HepG2 (cell line): ENCODE data around the gene GGA1. TPM values are rescaled to one million over a fixed set of nuclear protein-coding genes. Genes with fewer than 3 reads are reported as not detected.

Experiments
- ATAC-seq: fragments of 200-7000 bp; cut with Tn5 transposase; 3 replicates; pipeline ENCODE4 v1.9.1; 2020; ENCODE audit warnings: mild to moderate bottlenecking, moderate library complexity
- BruUV-seq: library from RNA; stranded (reverse); fragments of 400-500 nt; replicated peaks from 2 replicates; lab custom pipeline; 2021; lab: Mats Ljungman, UMichigan
- CTCF ChIA-PET: fragments of 300-600 bp; formaldehyde crosslinking; extraction: SDS; loops from one replicate; lab custom pipeline; 2021; ENCODE audit warnings: low total read pairs, inconsistent platforms, low intra/inter-chr PET ratio; lab: Yijun Ruan, JAX
- POLR2A ChIA-PET: fragments of 350-600 bp; sonication (Branson Sonifier 250); formaldehyde crosslinking; loops from one replicate; lab custom pipeline; 2020; ENCODE audit warnings: antibody characterized with exemption, inconsistent platforms; lab: Yijun Ruan, JAX
- DNase-seq: peaks from one replicate; pipeline ENCODE4 v3.0.0-alpha.2; 2015; ENCODE audit warnings: low spot score
- FAIRE-seq: peaks from 3 replicates; lab custom pipeline; 2011; peaks lifted over from hg19 to GRCh38; lab: Jason Lieb, UNC
- H2AFZ ChIP-seq: one replicate; pipeline ENCODE4 v1.6.1; 2011; ENCODE audit warnings: low read length, inconsistent platforms
- H3K27ac ChIP-seq: fragments of 300-600 bp; 3 replicates; pipeline ENCODE4 v1.8.0; 2011; ENCODE audit warnings: mixed run types, mild to moderate bottlenecking, mixed read lengths, low read length, inconsistent platforms; ENCODE audit not compliant: insufficient read depth; ENCODE audit errors: extremely low read length
- H3K27me3 ChIP-seq, 2 experiments: fragments of 200-600 bp in 1 of 2; 2 replicates in 1 of 2; 3 replicates in 1 of 2; pipeline versions ENCODE4 v1.6.0 to v1.8.0; 2011; ENCODE audit warnings: low read length in 2 of 2, mild to moderate bottlenecking in 2 of 2, moderate library complexity in 2 of 2, inconsistent platforms in 1 of 2; ENCODE audit not compliant: insufficient read depth in 2 of 2, control insufficient read depth in 1 of 2
- H3K36me3 ChIP-seq, 2 experiments: fragments of 200-600 bp in 1 of 2; replicated peaks in 1 of 2; 2 replicates in 1 of 2; 3 replicates in 1 of 2; pipeline versions ENCODE4 v1.5.1 to v1.8.0; 2011; ENCODE audit warnings: low read length in 2 of 2, inconsistent platforms in 1 of 2; ENCODE audit not compliant: insufficient read depth in 2 of 2, control insufficient read depth in 1 of 2
- H3K4me1 ChIP-seq: 2 replicates; pipeline ENCODE4 v1.5.1; 2012; ENCODE audit warnings: low read length, inconsistent platforms; ENCODE audit not compliant: insufficient read depth
- H3K4me2 ChIP-seq: 2 replicates; pipeline ENCODE4 v1.6.0; 2011; ENCODE audit warnings: low read depth, low read length, inconsistent platforms
- H3K4me3 ChIP-seq, 3 experiments: fragments of 200-600 bp in 1 of 3; sonication (generic), shearing (Covaris generic) in 1 of 3; replicated peaks in 1 of 3; 2 replicates each; pipeline ENCODE4 v1.5.1; 2011 to 2016; ENCODE audit warnings: low read length in 3 of 3, inconsistent platforms in 2 of 3, low read depth in 2 of 3, mild to moderate bottlenecking in 2 of 3, control low read depth in 1 of 3, mixed read lengths in 1 of 3; ENCODE audit not compliant: insufficient read depth in 1 of 3
- H3K79me2 ChIP-seq: one replicate; pipeline ENCODE4 v1.6.1; 2011; ENCODE audit warnings: low read length, inconsistent platforms; ENCODE audit not compliant: insufficient read depth
- H3K9ac ChIP-seq: 2 replicates; pipeline ENCODE4 v1.6.0; 2011; ENCODE audit warnings: mild to moderate bottlenecking, low read depth, low read length, inconsistent platforms; ENCODE audit not compliant: insufficient read depth
- H3K9me3 ChIP-seq: 2 replicates; pipeline ENCODE4 v1.5.1; 2012; ENCODE audit warnings: mild to moderate bottlenecking, low read length
- H4K20me1 ChIP-seq: 2 replicates; pipeline ENCODE4 v1.6.0; 2011; ENCODE audit warnings: inconsistent platforms, mild to moderate bottlenecking, low read length, moderate library complexity; ENCODE audit not compliant: insufficient read depth
- ARHGAP35 ChIP-seq: sonication (generic); formaldehyde crosslinking; IDR thresholded peaks from 2 replicates; pipeline ENCODE4 v1.9.0; 2022; ENCODE audit warnings: mild to moderate bottlenecking, inconsistent platforms, moderate library complexity, missing genetic modification reagents, borderline replicate concordance
- CC2D1A ChIP-seq: sonication (generic); formaldehyde crosslinking; IDR thresholded peaks from 2 replicates; pipeline ENCODE4 v1.8.1; 2023; ENCODE audit warnings: mild to moderate bottlenecking, missing genetic modification reagents
- ELF1 ChIP-seq: sonication (generic); formaldehyde crosslinking; IDR thresholded peaks from 2 replicates; pipeline ENCODE4 v1.4.0; 2020; ENCODE audit warnings: missing genetic modification reagents
- FOXC1 ChIP-seq: sonication (generic); formaldehyde crosslinking; IDR thresholded peaks from 2 replicates; pipeline ENCODE4 v1.8.0; 2022; ENCODE audit warnings: mild to moderate bottlenecking, missing genetic modification reagents, borderline replicate concordance
- JUND ChIP-seq: sonication (generic); formaldehyde crosslinking; IDR thresholded peaks from 2 replicates; pipeline ENCODE4 v1.8.0; 2022; ENCODE audit warnings: mild to moderate bottlenecking, missing genetic modification reagents
- PCBP2 ChIP-seq: fragments of 200-400 bp; formaldehyde crosslinking; optimal IDR thresholded peaks from 2 replicates; pipeline ENCODE3; 2018; ENCODE audit warnings: low read length, low read depth; ENCODE audit not compliant: poor library complexity, severe bottlenecking
- SMARCE1 ChIP-seq: fragments of 450-650 bp; IDR thresholded peaks from 2 replicates; pipeline ENCODE4 v1.6.1; 2017; ENCODE audit warnings: borderline replicate concordance
- TCF7 ChIP-seq: sonication (generic); IDR thresholded peaks from 2 replicates; pipeline ENCODE4 v1.6.1; 2016; ENCODE audit warnings: antibody characterized with exemption, low read depth
- XRCC5 ChIP-seq: fragments of 200-400 bp; formaldehyde crosslinking; optimal IDR thresholded peaks from 2 replicates; pipeline ENCODE3; 2017; ENCODE audit warnings: mild to moderate bottlenecking, low read length
- ZBTB33 ChIP-seq: sonication (generic); formaldehyde crosslinking; IDR thresholded peaks from 2 replicates; pipeline ENCODE4 v1.4.0; 2020; ENCODE audit warnings: missing genetic modification reagents
- ZEB1 ChIP-seq: IDR thresholded peaks from 2 replicates; pipeline ENCODE4 v1.6.1; 2012; ENCODE audit warnings: mild to moderate bottlenecking, low read depth, inconsistent platforms; ENCODE audit not compliant: insufficient replicate concordance
- ZMYM3 ChIP-seq: sonication (generic); formaldehyde crosslinking; IDR thresholded peaks from 2 replicates; pipeline ENCODE4 v1.5.1; 2020; ENCODE audit warnings: mild to moderate bottlenecking, missing genetic modification reagents
- ZNF547 ChIP-seq: sonication (generic); formaldehyde crosslinking; IDR thresholded peaks from 2 replicates; pipeline ENCODE4 v1.5.1; 2020; ENCODE audit warnings: mild to moderate bottlenecking, missing genetic modification reagents
- WGBS: methylation state at CpG from one replicate; pipeline ENCODE4 v1.1.6; 2017; ENCODE audit warnings: low lambda C conversion rate; 5-methylcytosine and 5-hydroxymethylcytosine counted together
- in situ Hi-C: cut with HindIII; loops from 2 replicates; pipeline ENCODE4 v1.10.0; 2017; ENCODE audit warnings: low pct_unique_long_range_greater_than_20kb; ENCODE audit not compliant: extremely low pct_ligation_motif_present
- intact Hi-C: fragments of 100-400 bp; cut with micrococcal nuclease; formaldehyde crosslinking; loops from one replicate; pipeline ENCODE4 v1.10.0; 2022; ENCODE audit not compliant: unreplicated experiment
- polyA plus RNA-seq, 8 experiments: library from polyadenylated mRNA; depleted of rRNA in 3 of 8; stranded (reverse) in 7 of 8; unstranded in 1 of 8; fragments of >200 nt; fragmentation: Illumina TruSeq in 4 of 8; extraction: Trizol in 4 of 8; gene quantifications; 2 replicates each; pipeline versions ENCODE4 v1.2.1 to v1.2.3, GENCODE V29; 2011 to 2016; ENCODE audit warnings: low read depth in 4 of 8, missing spikeins in 1 of 8, mixed read lengths in 1 of 8; ENCODE audit not compliant: insufficient read depth in 1 of 8
- total RNA-seq, 5 experiments: library from RNA; depleted of rRNA; stranded (reverse); fragments of >200 nt; fragmentation: Illumina TruSeq; extraction: Trizol; gene quantifications; 2 replicates each; pipeline ENCODE4 v1.2.3, GENCODE V29; 2016; ENCODE audit warnings: low read depth in 1 of 5
- TF ChIP-seq, protein P1 (sequence below): IDR thresholded peaks from 2 replicates; pipeline ENCODE4 v1.6.1; 2012; ENCODE audit warnings: low read depth, low read length, improper control_type of control experiment
- TF ChIP-seq, protein P2 (sequence below): sonication (generic); formaldehyde crosslinking; IDR thresholded peaks from 2 replicates; pipeline ENCODE4 v1.5.1; 2020; ENCODE audit warnings: mild to moderate bottlenecking, missing genetic modification reagents, borderline replicate concordance
- TF ChIP-seq, protein P3 (sequence below): sonication (generic); formaldehyde crosslinking; IDR thresholded peaks from 2 replicates; pipeline ENCODE4 v1.5.0; 2020; ENCODE audit warnings: mild to moderate bottlenecking, missing genetic modification reagents, moderate library complexity

Gene GGA1
- total and polyA plus RNA-seq, 2 of the 13 experiments (the other 11 are each of a cell fraction or from before 2014, with no cell fraction given) = 29.1 to 87.2 TPM

- no peak overlapping the region for H3K4me2 ChIP-seq
- no TSS peak for BruUV-seq
- no peak for TF ChIP-seq ARHGAP35
- no peak for TF ChIP-seq TCF7
- TF ChIP-seq PCBP2 = no peak
- TF ChIP-seq, protein P1, sequence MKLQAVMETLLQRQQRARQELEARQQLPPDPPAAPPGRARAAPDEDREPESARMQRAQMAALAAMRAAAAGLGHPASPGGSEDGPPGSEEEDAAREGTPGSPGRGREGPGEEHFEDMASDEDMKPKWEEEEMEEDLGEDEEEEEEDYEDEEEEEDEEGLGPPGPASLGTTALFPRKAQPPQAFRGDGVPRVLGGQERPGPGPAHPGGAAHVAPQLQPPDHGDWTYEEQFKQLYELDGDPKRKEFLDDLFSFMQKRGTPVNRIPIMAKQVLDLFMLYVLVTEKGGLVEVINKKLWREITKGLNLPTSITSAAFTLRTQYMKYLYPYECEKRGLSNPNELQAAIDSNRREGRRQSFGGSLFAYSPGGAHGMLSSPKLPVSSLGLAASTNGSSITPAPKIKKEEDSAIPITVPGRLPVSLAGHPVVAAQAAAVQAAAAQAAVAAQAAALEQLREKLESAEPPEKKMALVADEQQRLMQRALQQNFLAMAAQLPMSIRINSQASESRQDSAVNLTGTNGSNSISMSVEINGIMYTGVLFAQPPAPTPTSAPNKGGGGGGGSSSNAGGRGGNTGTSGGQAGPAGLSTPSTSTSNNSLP = no peak
- no peak for TF ChIP-seq FOXC1 (CRISPR knock-in tag)
- TF ChIP-seq, protein P2, sequence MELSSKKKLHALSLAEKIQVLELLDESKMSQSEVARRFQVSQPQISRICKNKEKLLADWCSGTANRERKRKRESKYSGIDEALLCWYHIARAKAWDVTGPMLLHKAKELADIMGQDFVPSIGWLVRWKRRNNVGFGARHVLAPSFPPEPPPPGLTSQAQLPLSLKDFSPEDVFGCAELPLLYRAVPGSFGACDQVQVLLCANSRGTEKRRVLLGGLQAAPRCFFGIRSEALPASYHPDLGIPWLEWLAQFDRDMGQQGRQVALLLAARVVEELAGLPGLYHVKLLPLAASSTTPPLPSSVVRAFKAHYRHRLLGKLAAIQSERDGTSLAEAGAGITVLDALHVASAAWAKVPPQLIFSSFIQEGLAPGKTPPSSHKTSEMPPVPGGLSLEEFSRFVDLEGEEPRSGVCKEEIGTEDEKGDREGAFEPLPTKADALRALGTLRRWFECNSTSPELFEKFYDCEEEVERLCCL = no peak
- peak; percentile 66 for TF ChIP-seq ZEB1
- TF ChIP-seq, protein P3, sequence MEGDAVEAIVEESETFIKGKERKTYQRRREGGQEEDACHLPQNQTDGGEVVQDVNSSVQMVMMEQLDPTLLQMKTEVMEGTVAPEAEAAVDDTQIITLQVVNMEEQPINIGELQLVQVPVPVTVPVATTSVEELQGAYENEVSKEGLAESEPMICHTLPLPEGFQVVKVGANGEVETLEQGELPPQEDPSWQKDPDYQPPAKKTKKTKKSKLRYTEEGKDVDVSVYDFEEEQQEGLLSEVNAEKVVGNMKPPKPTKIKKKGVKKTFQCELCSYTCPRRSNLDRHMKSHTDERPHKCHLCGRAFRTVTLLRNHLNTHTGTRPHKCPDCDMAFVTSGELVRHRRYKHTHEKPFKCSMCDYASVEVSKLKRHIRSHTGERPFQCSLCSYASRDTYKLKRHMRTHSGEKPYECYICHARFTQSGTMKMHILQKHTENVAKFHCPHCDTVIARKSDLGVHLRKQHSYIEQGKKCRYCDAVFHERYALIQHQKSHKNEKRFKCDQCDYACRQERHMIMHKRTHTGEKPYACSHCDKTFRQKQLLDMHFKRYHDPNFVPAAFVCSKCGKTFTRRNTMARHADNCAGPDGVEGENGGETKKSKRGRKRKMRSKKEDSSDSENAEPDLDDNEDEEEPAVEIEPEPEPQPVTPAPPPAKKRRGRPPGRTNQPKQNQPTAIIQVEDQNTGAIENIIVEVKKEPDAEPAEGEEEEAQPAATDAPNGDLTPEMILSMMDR (CRISPR knock-in tag) = peak; percentile 37
- TF ChIP-seq SMARCE1 = no peak
- TF ChIP-seq XRCC5 = peak; percentile 27
- TF ChIP-seq CC2D1A (CRISPR knock-in tag) = no peak
- no peak for TF ChIP-seq ELF1 (CRISPR knock-in tag)
- peak; percentile 35; the same call in 1 of the 2 replicates for TF ChIP-seq ZMYM3 (CRISPR knock-in tag)
- no peak for TF ChIP-seq JUND (CRISPR knock-in tag)
- TF ChIP-seq ZNF547 (CRISPR knock-in tag) = no peak
- 0 out of 2 replicates have a peak, but pooled peaks have one; percentile 30 for TF ChIP-seq ZBTB33 (CRISPR knock-in tag)
- no peaks in the 10 kb centered on the region for H3K79me2 ChIP-seq
- ChIA-PET POLR2A (no interaction called here), CTCF (no interaction called here)
- no peaks in the 10 kb centered on the region for H3K9me3 ChIP-seq
- H3K27ac ChIP-seq = no peak overlapping the region
- ATAC-seq (no peak), FAIRE-seq (no peak), DNase-seq (no peak)
- H3K4me1 ChIP-seq = peaks cover 50% of the 10 kb centered on the region
- no peak overlapping the region for H2AFZ ChIP-seq
- no peaks in the 10 kb centered on the region for H4K20me1 ChIP-seq
- no peak overlapping the region for H3K4me3 ChIP-seq
- in situ Hi-C loops (no loop called here), intact Hi-C loops (no loop called here)
- peaks cover 0 to 7% of the 10 kb centered on the region in 2 experiments; a peak in 1 of 5 replicates for H3K27me3 ChIP-seq
- 26% methylated on average over 5 of the region's 5 CpGs for whole genome bisulfite sequencing
- H3K36me3 ChIP-seq = no peaks in the 10 kb centered on the region
- H3K9ac ChIP-seq = no peak overlapping the region
These were observed 14.4 kb upstream of the GGA1 start for GRCh38 chr22:37594237-37594636.
